HG03378 (cell line): ENCODE results near the gene SCMH1.
"Not testable (repeated sequence)": the region's sequence is repeated elsewhere in the genome, so short reads cannot be mapped to it uniquely, and the experiment has no call there.

Source experiments
- ATAC-seq: cut with Tn5 transposase; IDR thresholded peaks from one replicate; pipeline ENCODE4 v1.9.1; 2021; ENCODE audit warnings: mild to moderate bottlenecking, moderate library complexity; ENCODE audit not compliant: unreplicated experiment

Gene SCMH1

GRCh38 chr1:41217441-41217840 lies 24.7 kb downstream of the SCMH1 start:
- ATAC-seq, result no peak

GRCh38 chr1:41215623-41216022 lies 26.5 kb downstream of the SCMH1 start:
- ATAC-seq, result no peak

- no peak for ATAC-seq
Measured at GRCh38 chr1:41213341-41213740, 28.8 kb downstream of the SCMH1 start.

GRCh38 chr1:41211608-41212007 lies 30.5 kb downstream of the SCMH1 start:
- not testable (repeated sequence) for ATAC-seq

- not testable (repeated sequence) for ATAC-seq
Measured at GRCh38 chr1:41207053-41207452, 35.1 kb downstream of the SCMH1 start.

- no peak for ATAC-seq
Measured at GRCh38 chr1:41200728-41201127, 41.4 kb downstream of the SCMH1 start.

GRCh38 chr1:41199375-41199774 lies 42.7 kb downstream of the SCMH1 start:
- ATAC-seq, result no peak

GRCh38 chr1:41192456-41193178 lies 49.5 kb downstream of the SCMH1 start:
- no peak for ATAC-seq

- ATAC-seq, result no peak
Measured at GRCh38 chr1:41184446-41184845, 57.7 kb downstream of the SCMH1 start.

GRCh38 chr1:41178230-41178629 lies 63.9 kb downstream of the SCMH1 start:
- ATAC-seq, result not testable (repeated sequence)

- no peak for ATAC-seq
Measured at GRCh38 chr1:41175546-41175945, 66.6 kb downstream of the SCMH1 start.

GRCh38 chr1:41174170-41174569 lies 67.9 kb downstream of the SCMH1 start:
- ATAC-seq, result no peak

GRCh38 chr1:41173651-41174050 lies 68.5 kb downstream of the SCMH1 start:
- no peak for ATAC-seq

GRCh38 chr1:41171266-41171874 lies 70.7 kb downstream of the SCMH1 start:
- no peak for ATAC-seq

- ATAC-seq, result no peak
Measured at GRCh38 chr1:41169799-41170180, 72.3 kb downstream of the SCMH1 start.

GRCh38 chr1:41169066-41169798 lies 72.9 kb downstream of the SCMH1 start:
- ATAC-seq, result no peak

- no peak for ATAC-seq
Measured at GRCh38 chr1:41167667-41168066, 74.4 kb downstream of the SCMH1 start.

GRCh38 chr1:41164727-41165126 lies 77.4 kb downstream of the SCMH1 start:
- no peak for ATAC-seq

- no peak for ATAC-seq
Measured at GRCh38 chr1:41162441-41162840, 79.7 kb downstream of the SCMH1 start.

- ATAC-seq, result no peak
Measured at GRCh38 chr1:41161846-41162245, 80.3 kb downstream of the SCMH1 start.

GRCh38 chr1:41160498-41161110 lies 81.5 kb downstream of the SCMH1 start:
- ATAC-seq, result no peak

GRCh38 chr1:41158966-41159365 lies 83.1 kb downstream of the SCMH1 start:
- ATAC-seq, result no peak
